OCI-LY7 (cell line): ENCODE results near the gene SLC37A1. TPM values are rescaled to one million over a fixed set of nuclear protein-coding genes. Genes with fewer than 3 reads are reported as not detected.

Source experiments
- BruUV-seq: library from RNA; stranded (reverse); fragments of 400-500 nt; replicated peaks from 2 replicates; lab custom pipeline; 2021; lab: Mats Ljungman, UMichigan
- CTCF ChIA-PET: fragments of 300-600 bp; sonication (Branson Sonifier 250); formaldehyde crosslinking; loops from one replicate; lab custom pipeline; 2022; ENCODE audit warnings: antibody characterized with exemption; ENCODE audit not compliant: unreplicated experiment; lab: Charles Lee
- POLR2A ChIA-PET: fragments of 300-600 bp; sonication (Branson Sonifier 250); formaldehyde crosslinking; loops from one replicate; lab custom pipeline; 2022; ENCODE audit warnings: antibody characterized with exemption; lab: Charles Lee
- DNase-seq: peaks from one replicate; pipeline ENCODE4 v3.0.0-alpha.2; 2015; ENCODE audit warnings: low spot score
- H2AFZ ChIP-seq: fragments of 200-600 bp; sonication (generic), shearing (Covaris generic); 2 replicates; pipeline ENCODE4 v1.6.1; 2014; ENCODE audit warnings: mild to moderate bottlenecking, antibody characterized with exemption, low read length, moderate library complexity
- H3K27ac ChIP-seq: fragments of 200-600 bp; sonication (generic); 2 replicates; pipeline ENCODE4 v1.5.1; 2014; ENCODE audit warnings: mixed run types, low read depth, mild to moderate bottlenecking, moderate library complexity, low read length, inconsistent platforms; ENCODE audit not compliant: poor library complexity, severe bottlenecking
- H3K36me3 ChIP-seq: fragments of 200-600 bp; sonication (generic); 2 replicates; pipeline ENCODE4 v1.6.1; 2014; ENCODE audit warnings: mild to moderate bottlenecking, antibody characterized with exemption, low read length, moderate library complexity, mixed read lengths; ENCODE audit not compliant: insufficient read depth
- H3K4me1 ChIP-seq: fragments of 200-600 bp; sonication (generic); 2 replicates; pipeline ENCODE4 v1.5.1; 2014; ENCODE audit warnings: mild to moderate bottlenecking, low read length; ENCODE audit not compliant: insufficient read depth, poor library complexity, severe bottlenecking
- H3K4me2 ChIP-seq: fragments of 200-600 bp; sonication (generic); 2 replicates; pipeline ENCODE4 v1.6.1; 2014; ENCODE audit warnings: mild to moderate bottlenecking, low read length
- H3K4me3 ChIP-seq: fragments of 200-600 bp; sonication (generic); 2 replicates; pipeline ENCODE4 v1.5.1; 2014; ENCODE audit warnings: mild to moderate bottlenecking, low read depth, low read length; ENCODE audit not compliant: poor library complexity, severe bottlenecking
- H3K79me2 ChIP-seq: fragments of 200-600 bp; sonication (generic); 2 replicates; pipeline ENCODE4 v1.6.1; 2016; ENCODE audit warnings: low read depth, mild to moderate bottlenecking, low read length, moderate library complexity, mixed read lengths; ENCODE audit not compliant: insufficient read depth
- H3K9me2 ChIP-seq: fragments of 200-600 bp; sonication (generic); 2 replicates; pipeline ENCODE4 v1.6.1; 2016; ENCODE audit warnings: mild to moderate bottlenecking, low read length, mixed read lengths; ENCODE audit not compliant: insufficient read depth
- H3K9me3 ChIP-seq: fragments of 200-600 bp; sonication (generic); 2 replicates; pipeline ENCODE4 v1.6.1; 2014; ENCODE audit warnings: mild to moderate bottlenecking, mixed run types, low read length, mixed read lengths
- H4K20me1 ChIP-seq: fragments of 200-600 bp; sonication (generic); 2 replicates; pipeline ENCODE4 v1.6.1; 2014; ENCODE audit warnings: mild to moderate bottlenecking, antibody characterized with exemption, low read length, moderate library complexity, mixed read lengths; ENCODE audit not compliant: insufficient read depth
- CTCF ChIP-seq: fragments of 200-600 bp; sonication (generic); conservative IDR thresholded peaks from 2 replicates; pipeline ENCODE4 v1.5.1; 2014; ENCODE audit warnings: mild to moderate bottlenecking, antibody characterized with exemption, low read length, moderate library complexity, mixed read lengths
- EZH2phosphoT487 ChIP-seq: fragments of 200-600 bp; sonication (generic); IDR thresholded peaks from 2 replicates; pipeline ENCODE4 v1.6.1; 2018; ENCODE audit warnings: low read depth, borderline replicate concordance, mild to moderate bottlenecking, mixed run types, antibody characterized with exemption, low read length, moderate library complexity, mixed read lengths
- intact Hi-C: fragments of 100-400 bp; cut with micrococcal nuclease; formaldehyde crosslinking; loops from one replicate; pipeline ENCODE4 v1.10.0; 2022; ENCODE audit not compliant: unreplicated experiment
- total RNA-seq, 2 experiments: library from RNA; depleted of rRNA in 1 of 2; stranded (reverse); fragments of >200 nt in 1 of 2; shearing (Covaris generic) in 1 of 2; gene quantifications; 2 replicates each; pipeline ENCODE4 v1.2.3, GENCODE V29; 2014 to 2022

Gene SLC37A1
- total RNA-seq, 2 experiments from 2014 or later = 22.5 to 27.6 TPM

DNA sequence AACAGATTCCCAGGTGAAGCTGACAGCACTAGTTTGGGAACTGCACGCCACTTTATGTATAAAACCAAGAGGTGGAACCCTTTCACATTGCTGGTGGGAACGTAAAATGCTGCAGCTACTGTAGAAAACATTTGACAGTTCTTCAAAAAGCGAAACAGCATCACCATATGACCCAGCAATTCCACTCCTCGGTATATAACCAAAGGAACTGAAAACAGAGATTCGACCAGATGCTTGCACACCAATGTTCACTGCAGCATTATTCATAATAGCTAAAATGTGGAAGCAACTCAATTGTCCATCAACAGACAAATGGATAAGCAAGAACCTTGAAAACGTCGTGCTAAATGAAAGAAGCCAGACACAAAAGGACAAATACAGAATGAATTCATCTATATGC is 35.1 kb upstream of the SLC37A1 start:
- no peaks in the 10 kb centered on the region for H3K36me3 ChIP-seq
- intact Hi-C loops = no loop called here
- DNase-seq = no peak
- ChIA-PET POLR2A (no interaction called here), CTCF (no interaction called here)
- no peaks in the 10 kb centered on the region for H3K4me1 ChIP-seq
- TF ChIP-seq EZH2phosphoT487 = no peak
- TF ChIP-seq CTCF = no peak
- no peak overlapping the region for H3K4me3 ChIP-seq
- no peaks in the 10 kb centered on the region for H3K9me3 ChIP-seq
- no peaks in the 10 kb centered on the region for H4K20me1 ChIP-seq
- no peaks in the 10 kb centered on the region for H3K9me2 ChIP-seq
- no peak overlapping the region for H3K4me2 ChIP-seq
- no TSS peak for BruUV-seq
- H2AFZ ChIP-seq = no peak overlapping the region
- H3K79me2 ChIP-seq = no peaks in the 10 kb centered on the region
- H3K27ac ChIP-seq = no peak overlapping the region

DNA sequence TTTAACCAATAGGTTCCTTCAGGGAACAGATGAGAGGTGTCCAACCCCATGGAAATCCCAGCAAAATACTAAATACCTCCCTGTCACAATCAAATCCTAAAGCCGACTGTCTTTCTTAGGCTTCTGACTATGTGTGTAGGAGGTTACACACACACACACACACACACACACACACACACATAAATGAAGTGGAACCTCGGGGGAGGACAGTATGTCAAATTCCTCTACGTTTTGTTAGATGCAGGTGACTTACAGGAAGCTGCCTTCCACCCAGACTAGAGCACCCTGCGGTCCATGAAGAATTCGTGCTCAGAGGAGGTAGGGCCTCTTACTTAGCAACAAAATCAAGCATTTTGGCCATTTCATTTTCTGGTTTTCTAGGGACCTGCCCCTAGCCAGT is 34.1 kb upstream of the SLC37A1 start:
- intact Hi-C loops = no loop called here
- BruUV-seq = no TSS peak
- no peak overlapping the region for H2AFZ ChIP-seq

GRCh38 chr21:42480736-42481135 is 32.9 kb upstream of the SLC37A1 start:
- no peaks in the 10 kb centered on the region for H3K79me2 ChIP-seq
- ChIA-PET CTCF (no interaction called here), POLR2A (no interaction called here)
- no peak for DNase-seq
- H3K36me3 ChIP-seq = no peaks in the 10 kb centered on the region
- no peaks in the 10 kb centered on the region for H3K4me1 ChIP-seq
- no peaks in the 10 kb centered on the region for H3K9me2 ChIP-seq
- BruUV-seq = no TSS peak
- no peak overlapping the region for H3K4me2 ChIP-seq
- H3K4me3 ChIP-seq = no peak overlapping the region
- no peaks in the 10 kb centered on the region for H3K9me3 ChIP-seq
- no peaks in the 10 kb centered on the region for H4K20me1 ChIP-seq
- no peak overlapping the region for H2AFZ ChIP-seq
- intact Hi-C loops = no loop called here
- TF ChIP-seq CTCF (no peak), EZH2phosphoT487 (no peak)
- no peak overlapping the region for H3K27ac ChIP-seq

More for the DNA sequence above, 34.1 kb upstream of the SLC37A1 start:
- ChIA-PET CTCF (no interaction called here), POLR2A (no interaction called here)
- Histone ChIP-seq H3K4me3 (no peak overlapping the region), H3K4me2 (no peak overlapping the region), H3K79me2 (no peaks in the 10 kb centered on the region), H3K9me3 (no peaks in the 10 kb centered on the region), H3K36me3 (no peaks in the 10 kb centered on the region), H3K4me1 (no peaks in the 10 kb centered on the region), H3K27ac (no peak overlapping the region), H4K20me1 (no peaks in the 10 kb centered on the region), H3K9me2 (no peaks in the 10 kb centered on the region)
- no peak for DNase-seq
- no peak for TF ChIP-seq CTCF
- no peak for TF ChIP-seq EZH2phosphoT487
